Sigmoid colon (tissue), 4 donors: ENCODE measurements around the gene ODC1.

Source experiments
- EP300 ChIP-seq, 4 donors: sonication (generic); formaldehyde crosslinking; IDR thresholded peaks; one replicate each; pipeline ENCODE4 v1.6.1; 2017; ENCODE audit warnings: antibody characterized with exemption in 4 of 4
- POLR2A ChIP-seq, 2 donors: fragments of 450-650 bp; IDR thresholded peaks; one replicate each; pipeline ENCODE4 v1.6.1; 2016; ENCODE audit warnings: antibody characterized with exemption in 2 of 2, mild to moderate bottlenecking in 2 of 2, moderate library complexity in 2 of 2
- TF ChIP-seq, protein P1 (sequence below), 4 experiments: fragments of 450-650 bp in 3 of 4; fragments of 200-600 bp in 1 of 4; IDR thresholded peaks; one replicate each; pipeline ENCODE4 v1.5.1; 2016 to 2019; ENCODE audit warnings: antibody characterized with exemption in 4 of 4, mild to moderate bottlenecking in 3 of 4, moderate library complexity in 2 of 4

DNA sequence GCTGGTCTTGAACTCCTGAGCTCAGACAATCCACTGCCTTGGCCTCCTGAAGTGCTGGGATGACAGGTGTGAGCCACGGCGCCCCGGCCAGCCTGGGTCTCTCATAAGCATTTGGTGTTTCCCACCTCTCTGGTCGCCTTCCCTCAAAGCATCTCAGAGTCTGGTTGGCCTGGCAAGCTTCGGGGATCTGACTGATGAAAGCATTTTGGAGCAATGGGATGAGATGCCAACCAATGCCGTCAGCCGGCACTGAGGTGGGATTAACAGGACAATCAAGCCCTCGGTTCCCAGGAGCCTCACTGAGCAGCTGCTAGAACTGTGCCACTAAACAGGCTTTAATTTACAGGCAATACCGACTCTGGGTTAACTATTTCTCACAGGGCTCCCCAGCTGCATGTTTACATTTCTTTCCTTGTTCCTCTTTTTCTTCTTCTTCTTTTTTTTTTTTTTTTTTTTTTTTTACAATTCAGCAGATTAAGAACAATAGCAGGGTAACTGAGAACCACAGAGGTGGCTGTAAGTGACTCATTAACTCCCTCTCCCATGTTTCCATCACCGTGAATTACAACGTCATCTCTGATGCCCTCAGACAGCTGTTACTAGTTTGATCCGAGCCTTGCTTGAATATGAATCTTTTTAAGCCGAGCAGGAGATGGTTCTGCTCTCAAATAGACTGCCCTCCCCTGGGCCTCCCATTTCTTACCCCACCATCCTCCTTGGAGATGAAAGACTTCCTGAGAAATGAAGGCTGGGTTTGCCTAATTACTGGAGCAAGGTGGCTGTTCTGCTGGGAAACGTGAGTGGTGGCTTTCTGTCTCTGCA lies 37.9 kb downstream of the ODC1 start:
- TF ChIP-seq, protein P1, sequence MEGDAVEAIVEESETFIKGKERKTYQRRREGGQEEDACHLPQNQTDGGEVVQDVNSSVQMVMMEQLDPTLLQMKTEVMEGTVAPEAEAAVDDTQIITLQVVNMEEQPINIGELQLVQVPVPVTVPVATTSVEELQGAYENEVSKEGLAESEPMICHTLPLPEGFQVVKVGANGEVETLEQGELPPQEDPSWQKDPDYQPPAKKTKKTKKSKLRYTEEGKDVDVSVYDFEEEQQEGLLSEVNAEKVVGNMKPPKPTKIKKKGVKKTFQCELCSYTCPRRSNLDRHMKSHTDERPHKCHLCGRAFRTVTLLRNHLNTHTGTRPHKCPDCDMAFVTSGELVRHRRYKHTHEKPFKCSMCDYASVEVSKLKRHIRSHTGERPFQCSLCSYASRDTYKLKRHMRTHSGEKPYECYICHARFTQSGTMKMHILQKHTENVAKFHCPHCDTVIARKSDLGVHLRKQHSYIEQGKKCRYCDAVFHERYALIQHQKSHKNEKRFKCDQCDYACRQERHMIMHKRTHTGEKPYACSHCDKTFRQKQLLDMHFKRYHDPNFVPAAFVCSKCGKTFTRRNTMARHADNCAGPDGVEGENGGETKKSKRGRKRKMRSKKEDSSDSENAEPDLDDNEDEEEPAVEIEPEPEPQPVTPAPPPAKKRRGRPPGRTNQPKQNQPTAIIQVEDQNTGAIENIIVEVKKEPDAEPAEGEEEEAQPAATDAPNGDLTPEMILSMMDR (IDR thresholded peaks at IDR 0.05), result no peak
- TF ChIP-seq EP300 (IDR thresholded peaks at IDR 0.05), result no peak
- TF ChIP-seq POLR2A (IDR thresholded peaks at IDR 0.05), result no peak
